ENCODE data around the gene CYBC1.
"Not testable (repeated sequence)": the region's sequence is repeated elsewhere in the genome, so short reads cannot be mapped to it uniquely, and the experiment has no call there.

CYBC1 gene

DNA sequence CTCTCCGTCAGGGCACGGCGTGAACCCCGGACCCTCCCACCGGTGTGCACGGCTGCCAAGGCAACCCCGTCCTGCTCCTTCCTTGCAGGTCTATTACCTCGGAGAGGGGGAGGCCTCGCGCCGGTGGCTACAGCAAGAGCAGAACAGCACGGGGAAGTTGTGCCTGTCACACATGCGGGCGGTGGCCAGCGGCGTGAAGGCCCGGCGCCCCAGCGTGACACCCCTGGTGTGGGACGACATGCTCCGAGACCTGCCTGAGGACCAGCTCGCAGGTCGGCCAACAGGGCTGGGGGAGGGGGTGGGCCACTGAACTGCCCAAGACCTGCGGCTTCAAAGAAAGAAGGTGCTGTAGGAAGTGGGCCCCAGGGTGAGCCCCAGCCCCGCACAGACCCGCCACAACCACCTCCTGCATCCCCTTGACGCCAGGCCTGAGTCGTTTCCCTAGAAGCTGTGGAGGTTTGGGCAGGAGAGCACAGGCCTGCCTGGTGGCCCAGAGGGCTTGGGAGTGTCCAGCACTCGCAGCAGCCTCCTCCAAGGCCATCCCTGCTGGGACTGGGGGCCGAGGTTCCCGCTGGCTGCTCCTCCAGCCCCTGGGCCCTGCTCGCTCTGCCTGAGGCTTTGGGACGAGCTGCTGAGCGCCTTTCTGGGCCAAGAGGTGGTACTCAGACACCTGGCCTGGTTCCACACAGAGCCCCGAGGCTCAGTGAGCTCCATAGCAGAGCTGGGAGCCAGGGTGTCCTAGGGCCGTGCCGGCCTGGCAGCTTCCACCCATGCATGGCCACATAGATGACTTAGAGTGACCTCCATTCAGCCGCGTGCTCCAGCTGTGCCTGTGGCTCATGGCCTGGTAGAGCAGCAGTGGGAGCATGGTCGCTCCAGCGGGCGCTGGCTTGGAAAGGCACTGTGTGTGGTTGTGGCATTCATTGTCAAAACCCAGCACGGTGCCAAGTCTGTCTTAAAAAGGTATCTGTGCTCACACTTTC, 14.7 kb downstream of the CYBC1 start:
- no peak for DNase-seq (ENCODE audit: extremely low read depth in 1 of 2, low read depth in 1 of 2)

- DNase-seq (ENCODE audit: extremely low read depth in 1 of 2, low read depth in 1 of 2), result no peak
These were observed 15.4 kb downstream of the CYBC1 start for GRCh38 chr17:82435103-82435502.

DNA sequence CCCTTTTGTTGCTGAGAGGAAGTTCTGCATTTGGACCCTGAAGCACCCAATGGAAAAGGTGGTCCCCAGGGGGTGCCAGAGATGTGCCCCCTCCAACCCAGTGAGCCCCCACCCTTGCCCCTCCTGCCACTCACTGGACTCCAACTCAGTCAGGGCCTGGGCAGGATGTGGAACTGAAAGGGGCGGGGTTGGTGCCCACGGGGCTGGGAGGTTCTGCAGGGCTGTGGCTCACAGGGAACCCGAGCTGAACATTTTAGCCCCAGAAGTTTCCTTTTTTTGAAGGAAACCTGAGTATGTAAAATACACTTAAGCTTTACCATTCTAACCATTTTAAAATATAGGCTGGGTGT, 16.4 kb downstream of the CYBC1 start:
- no peak for DNase-seq (ENCODE audit: extremely low read depth in 1 of 2, low read depth in 1 of 2)

GRCh38 chr17:82433560-82434215, 16.9 kb downstream of the CYBC1 start:
- no peak for DNase-seq (ENCODE audit: extremely low read depth in 1 of 2, low read depth in 1 of 2)

GRCh38 chr17:82432017-82432416, 18.5 kb downstream of the CYBC1 start:
- DNase-seq (ENCODE audit: extremely low read depth in 1 of 2, low read depth in 1 of 2), result no peak

- DNase-seq (ENCODE audit: extremely low read depth in 1 of 2, low read depth in 1 of 2), result no peak
These were observed 20.7 kb downstream of the CYBC1 start for GRCh38 chr17:82429824-82430223.

DNA sequence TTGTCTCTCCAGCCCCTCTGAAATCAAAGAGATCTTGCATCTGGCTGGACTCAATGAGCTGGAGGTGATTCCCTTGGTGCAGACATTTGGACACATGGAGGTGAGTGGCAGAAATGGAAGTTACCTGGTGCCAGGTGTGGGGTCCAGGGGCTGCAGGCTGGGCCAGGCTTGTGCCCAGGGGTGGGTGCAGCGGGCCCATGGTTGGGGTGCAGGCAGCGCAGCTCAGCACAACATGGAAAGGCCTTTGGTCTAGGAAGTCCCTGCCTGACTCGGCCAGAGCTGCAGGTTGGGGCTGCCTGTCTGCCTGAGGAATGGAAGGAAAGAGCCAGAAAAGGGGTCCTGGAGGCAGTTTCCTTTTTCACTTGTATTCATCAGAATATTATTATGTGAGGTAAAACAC, 22.0 kb downstream of the CYBC1 start:
- no peak for DNase-seq (ENCODE audit: extremely low read depth in 1 of 2, low read depth in 1 of 2)

- DNase-seq (ENCODE audit: extremely low read depth in 1 of 2, low read depth in 1 of 2), result no peak
These were observed 25.7 kb downstream of the CYBC1 start for GRCh38 chr17:82424863-82425159.

DNA sequence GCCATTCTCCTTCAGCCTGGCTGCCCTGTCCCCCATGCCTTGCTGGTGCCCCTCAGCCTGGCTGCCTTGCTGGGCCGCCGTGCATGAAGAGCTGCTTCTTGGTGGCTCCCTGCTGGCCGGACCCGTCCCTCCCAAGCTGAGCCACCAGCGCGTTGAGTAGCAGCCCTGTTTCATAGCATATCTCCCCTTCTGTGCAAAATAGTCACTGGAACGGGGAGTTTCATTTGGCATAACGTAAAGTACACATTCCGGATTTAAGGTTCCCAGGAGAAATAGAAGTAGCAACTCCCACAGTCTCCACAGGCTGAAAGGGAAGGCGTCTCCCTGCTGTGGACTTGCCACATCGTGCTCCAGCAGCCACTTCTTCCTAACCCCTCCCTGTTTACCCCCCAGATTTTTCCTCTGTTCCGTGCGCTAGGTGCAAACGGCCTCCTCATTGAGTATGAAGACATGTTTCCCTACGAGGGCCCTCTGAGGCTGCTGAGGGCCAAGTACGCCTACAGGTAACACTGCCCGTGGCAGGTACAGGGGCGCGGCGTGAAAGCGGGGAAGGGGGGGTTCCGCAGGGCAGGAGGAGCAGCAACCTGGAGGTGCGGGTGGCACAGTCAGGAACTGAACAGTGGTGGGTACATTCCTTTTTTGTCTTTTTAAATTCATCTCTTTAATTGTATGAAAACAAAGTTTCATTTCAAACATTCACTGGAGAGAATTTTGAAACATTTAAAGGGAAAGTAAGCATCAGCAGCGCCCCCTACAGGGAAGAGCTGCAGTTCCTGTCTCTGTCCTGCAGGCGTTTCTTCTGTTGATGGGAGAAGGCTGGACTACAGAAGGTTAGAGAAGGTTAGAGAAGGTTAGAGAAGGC, 26.3 kb downstream of the CYBC1 start:
- peak in 1 of 2 donors; percentile 38 for DNase-seq (ENCODE audit: extremely low read depth in 1 of 2, low read depth in 1 of 2)

DNA sequence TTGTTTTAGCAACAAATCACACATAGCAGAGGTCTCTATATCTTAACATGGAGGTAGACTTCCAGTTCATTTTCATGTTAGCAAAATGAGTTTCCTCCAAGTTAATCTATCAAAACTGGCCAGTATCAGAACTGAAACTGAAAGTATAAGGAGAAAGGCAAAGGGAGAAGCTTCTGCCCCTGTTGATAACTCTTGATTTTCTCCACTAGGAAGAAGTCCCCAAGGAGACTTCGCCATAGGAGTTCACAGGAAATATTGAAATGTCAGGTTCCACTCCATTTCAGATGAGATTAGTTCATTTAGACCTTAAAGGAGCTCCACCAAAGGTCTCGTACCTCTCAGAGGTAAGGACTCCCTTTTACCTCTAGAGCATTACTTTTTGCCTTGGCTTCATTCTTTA, 31.0 kb downstream of the CYBC1 start:
- DNase-seq (ENCODE audit: extremely low read depth in 1 of 2, low read depth in 1 of 2), result no peak

- DNase-seq (ENCODE audit: extremely low read depth in 1 of 2, low read depth in 1 of 2), result peak; percentile 53 to 74
These were observed 32.3 kb downstream of the CYBC1 start, which contains the start of the genes HEXD and OGFOD3 for GRCh38 chr17:82418001-82418986. Gene HEXD (plus strand): TSS chr17:82418347. CDS start chr17:82419800, 1,453 bp downstream. Gene OGFOD3 (minus strand): TSS chr17:82418586. CDS start chr17:82418485, 101 bp downstream.

- DNase-seq (ENCODE audit: extremely low read depth in 1 of 2, low read depth in 1 of 2), result no peak
These were observed 33.8 kb downstream of the CYBC1 start for GRCh38 chr17:82416771-82417170.

DNA sequence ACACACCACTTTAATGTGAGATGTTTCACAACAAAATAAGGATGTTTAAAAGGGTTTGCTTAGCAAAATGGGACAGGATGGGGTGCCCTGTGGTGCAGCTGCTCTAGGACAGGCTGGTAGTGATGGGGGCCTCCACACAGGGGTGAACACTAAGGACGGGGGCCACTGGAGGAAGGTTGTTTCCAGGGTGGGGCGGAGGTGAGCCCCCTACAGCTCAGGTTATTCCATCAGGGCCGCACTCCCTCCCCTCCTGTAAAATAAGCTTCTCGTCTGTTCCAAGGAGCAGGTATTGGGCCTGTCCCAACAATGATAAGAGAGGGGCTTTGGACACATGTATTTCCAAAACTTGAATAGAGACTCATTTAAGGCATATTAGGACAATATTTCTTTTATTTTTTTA, 34.3 kb downstream of the CYBC1 start:
- DNase-seq (ENCODE audit: extremely low read depth in 1 of 2, low read depth in 1 of 2), result no peak

DNA sequence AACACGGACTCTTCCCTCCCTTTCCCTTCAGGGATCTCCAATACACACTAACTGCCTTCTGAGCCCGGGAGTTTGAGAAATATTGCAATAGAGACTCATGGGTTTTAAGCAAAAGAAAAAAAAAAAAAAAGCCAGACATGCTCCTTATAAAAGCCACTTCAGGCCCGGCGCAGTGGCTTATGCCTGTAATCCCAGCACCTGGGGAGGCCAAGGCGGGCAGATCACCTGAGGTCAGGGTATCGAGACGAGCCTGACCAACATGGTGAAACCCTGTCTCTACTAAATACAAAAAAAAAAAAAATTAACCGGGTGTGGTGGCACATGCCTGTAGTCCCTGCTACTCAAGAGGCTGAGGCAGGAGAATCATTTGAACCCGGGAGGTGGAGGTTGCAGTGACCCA, 34.8 kb downstream of the CYBC1 start:
- no peak for DNase-seq (ENCODE audit: extremely low read depth in 1 of 2, low read depth in 1 of 2)

DNA sequence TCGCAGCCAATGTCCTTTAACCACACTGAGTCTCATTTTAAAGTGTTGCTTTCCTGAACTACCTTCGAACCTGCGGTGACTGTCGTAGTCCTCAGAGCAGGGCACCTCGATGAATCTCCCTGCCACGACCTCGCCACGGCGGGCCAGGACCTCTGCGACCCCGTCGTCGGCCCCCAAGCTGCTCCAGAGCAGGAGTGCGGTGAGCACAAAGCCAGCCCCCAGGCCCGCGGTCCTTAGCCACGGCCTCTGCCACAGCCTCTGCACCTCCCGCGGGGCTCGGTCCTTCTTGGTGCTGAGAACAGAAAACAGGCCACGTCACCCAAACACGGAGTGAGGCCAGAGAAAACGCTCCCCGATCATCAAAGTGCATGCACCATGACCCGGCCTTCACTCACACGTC, 35.2 kb downstream of the CYBC1 start:
- no peak for DNase-seq (ENCODE audit: extremely low read depth in 1 of 2, low read depth in 1 of 2)

DNA sequence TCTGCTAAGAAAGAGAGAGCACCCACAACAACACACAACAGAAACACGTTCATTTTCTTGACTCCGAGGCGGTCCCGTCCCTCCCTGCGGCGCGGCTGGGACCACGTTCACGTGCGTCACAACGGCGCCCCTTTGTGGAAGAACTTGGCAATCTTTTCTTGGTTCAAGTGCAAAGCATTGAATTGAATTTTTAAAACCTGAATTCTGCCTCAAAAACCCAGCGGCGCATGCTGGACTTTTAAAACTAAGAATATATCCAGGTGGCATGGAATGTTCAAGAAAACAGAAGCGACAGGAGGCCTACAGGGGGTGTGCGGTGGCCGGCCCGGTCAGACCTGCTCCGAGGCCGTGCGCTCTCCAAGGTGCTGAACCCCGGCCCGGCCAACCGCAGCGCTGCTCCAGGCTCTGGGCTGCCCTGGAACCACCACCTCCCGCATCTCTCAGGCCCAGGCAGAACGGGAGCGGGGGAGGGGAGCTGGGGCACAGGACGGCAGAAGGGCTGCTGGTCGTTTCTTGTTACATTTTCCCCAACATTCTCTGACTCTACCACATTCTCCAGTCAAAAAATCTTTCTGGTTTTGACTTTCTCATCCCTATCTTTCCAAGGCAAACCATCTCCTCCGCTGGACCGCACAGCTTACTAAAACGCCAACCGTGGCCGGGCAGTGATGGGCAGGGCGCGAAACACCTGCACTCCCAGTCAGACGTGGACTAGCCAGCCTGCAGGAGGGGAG, 35.8 kb downstream of the CYBC1 start:
- peak; percentile 46 to 55 for DNase-seq (ENCODE audit: extremely low read depth in 1 of 2, low read depth in 1 of 2)

DNA sequence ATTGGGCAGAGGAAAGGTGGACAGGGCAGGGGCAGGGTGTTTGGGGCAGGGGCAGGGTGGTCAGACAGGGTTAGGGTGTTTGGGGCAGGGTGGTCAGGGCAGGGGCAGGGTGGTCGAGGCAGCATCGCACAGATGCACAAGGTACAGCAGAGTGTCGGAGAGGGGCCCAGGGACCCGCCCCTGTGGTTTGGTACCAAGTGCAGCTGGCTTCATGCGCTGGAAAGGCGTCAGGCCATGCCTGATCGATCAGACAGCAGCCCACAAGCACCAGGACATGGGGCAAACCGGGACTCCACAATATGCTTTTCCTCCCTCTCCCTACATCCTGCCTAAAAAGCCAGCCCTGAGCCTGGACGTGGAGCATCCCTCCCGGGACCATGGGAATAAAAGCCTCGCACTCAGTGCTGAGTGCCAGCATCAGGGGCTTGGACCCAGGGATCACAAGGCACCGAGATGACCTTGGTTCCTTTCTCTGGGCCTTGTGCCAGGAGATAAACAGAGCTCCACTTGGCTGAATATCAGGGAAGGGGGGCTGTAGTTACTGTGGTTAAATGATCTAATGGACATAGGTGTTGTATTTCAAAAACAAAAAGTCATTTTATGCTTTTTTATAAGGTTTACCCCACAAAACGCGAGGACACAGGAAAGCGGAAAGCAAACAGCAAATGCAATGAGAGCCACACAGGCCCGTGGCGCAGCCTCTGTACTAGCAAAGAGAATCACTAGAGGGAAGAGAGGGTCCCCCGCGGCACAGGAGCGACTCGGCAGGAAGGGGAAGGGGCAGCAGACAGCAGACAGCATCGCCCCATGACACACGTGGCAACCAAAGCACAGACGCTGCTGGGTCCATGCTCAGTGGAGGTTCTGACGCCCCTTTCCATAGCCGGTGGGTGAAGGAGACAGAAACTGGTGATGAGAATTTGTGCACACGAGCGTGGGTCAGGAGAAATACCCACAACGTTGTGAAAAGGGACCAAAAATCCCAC, 37.7 kb downstream of the CYBC1 start:
- no peak for DNase-seq (ENCODE audit: extremely low read depth in 1 of 2, low read depth in 1 of 2)

DNA sequence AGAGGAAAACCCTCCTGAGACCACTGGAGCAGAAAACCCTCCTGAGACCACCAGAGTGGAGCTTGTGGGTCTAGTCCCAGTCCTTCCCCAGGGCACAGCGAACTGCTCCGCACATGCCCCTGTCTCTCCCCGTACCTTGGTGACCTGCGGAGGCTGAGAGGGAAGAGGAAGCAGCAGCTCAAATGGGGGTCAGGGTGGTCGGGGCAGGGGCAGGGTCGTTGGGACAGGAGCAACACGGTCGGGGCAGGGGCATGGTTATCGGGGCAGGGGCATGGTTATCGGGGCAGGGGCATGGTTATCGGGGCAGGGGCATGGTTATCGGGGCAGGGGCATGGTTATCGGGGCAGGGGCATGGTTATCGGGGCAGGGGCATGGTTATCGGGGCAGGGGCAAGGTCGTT, 38.5 kb downstream of the CYBC1 start:
- DNase-seq (ENCODE audit: extremely low read depth in 1 of 2, low read depth in 1 of 2), result not testable (repeated sequence)

All from activated CD8-positive, alpha-beta memory T cell treated with anti-CD3 and anti-CD28 coated beads for 1 hour (primary cell).